Measurements from ENCODE around the gene ZBTB48.

ZBTB48 gene

DNA sequence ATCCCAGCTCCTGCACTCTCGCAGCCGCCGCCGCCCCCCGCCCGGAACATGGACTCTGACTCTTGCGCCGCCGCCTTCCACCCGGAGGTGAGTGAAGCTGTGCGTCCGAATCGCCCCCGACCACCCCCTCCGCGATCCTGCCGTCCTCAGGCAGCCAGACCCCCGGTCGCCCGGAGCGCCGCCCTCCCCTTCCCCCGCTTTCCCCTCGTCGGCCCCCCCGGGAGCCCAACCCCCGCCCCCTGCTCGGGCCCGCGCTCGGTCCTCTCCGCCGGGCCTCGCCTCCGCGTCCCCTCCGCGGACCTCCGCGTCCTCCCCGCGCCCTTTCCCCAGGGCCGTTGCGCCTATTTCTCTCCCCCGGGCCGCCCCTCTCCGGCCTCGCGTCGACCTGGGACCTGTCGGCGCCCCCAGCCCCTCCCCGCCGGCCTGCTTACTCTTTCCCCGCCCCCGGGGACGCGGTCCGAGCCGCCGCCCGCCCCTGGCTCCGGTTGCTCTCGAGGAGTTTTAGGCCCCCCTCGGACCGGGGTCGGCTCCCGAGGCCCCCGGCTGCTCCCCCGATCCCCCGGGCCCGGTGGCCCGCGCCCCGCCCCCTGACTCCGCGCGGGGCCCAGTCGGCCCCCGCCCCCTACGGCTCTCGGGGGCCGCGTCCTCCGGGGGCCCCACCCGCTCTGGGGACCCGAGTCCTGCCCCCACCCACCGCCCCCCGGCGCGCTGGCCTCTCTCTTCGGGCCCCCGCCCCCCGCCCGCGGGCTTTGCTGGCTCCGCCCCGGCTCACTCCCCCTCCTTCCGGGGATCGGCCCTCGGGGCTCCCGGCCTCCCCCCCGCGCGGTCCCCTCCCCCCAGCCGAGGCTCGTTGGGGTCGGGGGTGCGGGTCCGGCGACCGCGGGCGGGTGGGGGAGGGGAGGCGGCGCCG, 34.5 kb downstream of the ZBTB48 start:
- no peak for FAIRE-seq

DNA sequence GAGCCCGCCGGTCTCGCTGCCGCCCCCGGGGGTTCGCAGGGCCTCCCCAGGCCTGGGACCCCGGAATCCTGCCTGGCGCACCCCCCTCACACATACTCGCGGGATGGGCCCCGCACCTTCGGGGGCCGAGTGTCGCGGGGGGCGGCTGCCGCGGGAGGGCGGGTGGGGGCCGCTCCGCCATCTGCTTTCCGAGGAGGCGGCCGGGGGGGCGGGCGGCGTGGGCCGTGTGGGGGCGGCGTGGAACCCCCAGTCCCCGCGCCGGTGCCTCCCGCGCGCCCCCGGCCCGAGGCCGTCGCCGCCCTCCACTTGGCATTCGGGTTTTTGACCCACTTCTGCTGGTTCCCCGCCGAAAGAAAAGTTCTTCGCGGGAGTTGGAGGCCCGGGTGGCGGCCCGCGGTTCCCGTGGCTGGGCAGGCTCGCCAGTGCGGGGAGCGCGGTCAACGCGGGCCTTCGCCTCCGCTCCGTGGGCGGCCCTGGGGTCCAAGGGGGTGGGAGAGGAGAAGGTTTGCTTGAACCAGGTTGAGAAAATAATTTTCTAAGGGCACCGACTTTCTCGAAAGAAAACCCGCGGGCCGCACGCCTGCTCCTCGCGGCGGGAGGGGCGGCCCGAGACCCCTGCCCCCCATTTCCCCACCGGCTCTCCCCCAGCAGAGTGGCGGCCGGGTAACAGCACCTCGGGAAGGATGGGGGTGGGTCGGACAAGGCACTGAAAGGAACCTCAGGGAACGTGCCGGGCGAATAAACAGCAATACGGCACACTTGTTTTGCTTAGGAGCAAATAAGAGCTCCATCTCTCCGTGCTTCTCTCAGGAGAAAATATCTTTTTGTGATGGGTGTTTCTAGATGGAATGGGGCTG, 35.4 kb downstream of the ZBTB48 start:
- FAIRE-seq = no peak

DNA sequence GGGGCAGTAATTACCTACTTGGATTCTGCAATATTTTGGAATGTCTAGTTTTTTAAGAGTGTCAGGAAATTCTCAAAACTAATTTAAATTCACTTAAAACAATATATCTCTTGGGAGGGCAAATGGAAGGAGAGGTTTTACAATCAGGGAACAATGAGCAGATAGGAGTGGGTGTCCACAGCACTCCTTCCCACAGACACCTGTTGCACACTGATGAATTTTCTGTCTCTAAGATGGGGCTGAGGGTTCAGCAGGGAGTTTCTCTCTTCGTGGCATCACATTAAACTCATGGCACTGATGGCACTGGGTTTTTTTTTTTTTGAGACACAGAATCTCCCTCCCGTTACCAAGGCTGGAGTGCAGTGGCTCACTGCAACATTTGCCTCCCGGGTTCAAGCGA, 39.3 kb downstream of the ZBTB48 start:
- no peak for FAIRE-seq

DNA sequence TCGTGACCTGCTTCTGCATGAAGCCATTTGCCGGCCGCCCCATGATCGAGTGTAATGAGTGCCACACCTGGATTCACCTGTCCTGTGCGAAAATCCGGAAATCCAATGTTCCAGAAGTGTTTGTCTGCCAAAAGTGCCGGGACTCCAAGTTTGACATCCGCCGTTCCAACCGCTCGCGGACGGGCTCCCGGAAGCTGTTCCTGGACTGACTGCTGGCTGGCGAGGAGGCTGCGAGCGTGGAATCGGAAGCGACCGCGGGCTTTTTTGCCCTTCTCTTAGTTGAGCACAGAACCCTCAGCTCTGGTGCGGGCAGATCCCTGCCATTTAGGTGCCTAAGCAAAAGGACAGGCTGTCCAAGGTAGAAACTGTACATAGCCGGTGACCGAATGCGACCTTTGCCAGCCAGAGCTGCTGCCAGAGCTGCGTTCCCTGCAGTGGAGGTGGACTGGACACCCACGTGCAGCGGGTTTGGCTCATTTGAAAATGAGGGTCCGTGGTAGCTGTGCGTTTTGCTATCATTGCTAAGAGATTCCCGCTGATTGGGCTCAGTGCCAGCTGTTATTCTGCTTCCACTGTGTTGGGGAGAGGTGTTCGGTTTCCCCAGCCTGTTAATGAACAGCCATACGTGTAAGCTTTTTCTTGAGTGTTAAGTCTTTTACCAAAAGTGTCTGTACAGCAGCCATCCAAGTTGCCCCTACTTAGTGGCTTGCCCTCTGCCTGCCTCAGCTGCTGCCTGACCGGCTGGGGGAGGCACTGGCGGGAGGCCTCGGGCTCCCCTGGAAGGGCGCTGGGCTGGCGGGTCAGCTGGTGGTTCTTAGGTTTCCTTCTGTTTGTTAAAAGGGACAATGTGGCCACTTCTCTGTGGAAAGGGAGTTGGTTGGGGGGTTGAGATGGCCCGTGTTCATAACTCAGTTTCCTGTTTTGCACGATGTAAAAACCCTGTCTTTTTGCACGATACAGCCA, 41.9 kb downstream of the ZBTB48 start:
- FAIRE-seq = no peak

DNA sequence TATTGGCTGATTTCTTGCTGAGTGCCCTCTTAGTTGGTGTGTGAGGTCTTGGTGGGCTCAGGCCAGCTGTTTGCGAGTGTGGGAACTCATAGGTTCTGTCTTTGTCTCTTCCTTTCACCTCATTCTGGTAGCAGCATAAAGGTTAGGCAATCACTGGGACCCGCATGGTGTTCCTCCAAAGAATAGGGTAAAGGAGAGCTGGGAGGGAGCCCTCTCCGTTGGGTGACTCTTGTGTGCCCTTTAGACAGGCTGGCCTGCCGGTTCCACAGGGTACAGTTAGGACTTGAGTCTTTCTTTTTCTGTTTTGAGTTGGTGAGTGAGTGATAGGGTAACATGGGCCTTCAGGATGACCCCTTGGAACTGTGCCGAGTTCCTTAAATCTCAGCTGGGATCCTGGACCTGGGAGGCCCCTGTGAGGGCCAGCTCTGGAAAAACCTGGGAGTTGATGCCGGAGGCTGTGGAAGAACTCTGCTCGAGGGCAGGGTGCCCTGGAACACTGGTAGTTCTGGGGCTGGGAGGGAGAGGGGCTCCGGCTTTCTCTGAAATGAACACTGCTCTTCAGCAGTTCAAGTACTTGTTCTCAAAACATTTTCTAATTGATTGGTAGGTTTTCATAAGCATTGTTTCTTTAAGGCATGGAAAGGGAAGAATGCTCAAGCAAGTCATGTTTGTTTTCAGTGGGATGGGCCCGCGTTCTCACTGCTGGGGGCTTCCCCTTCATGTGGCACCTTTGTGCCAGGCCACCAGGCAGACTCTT, 42.8 kb downstream of the ZBTB48 start:
- no peak for FAIRE-seq

DNA sequence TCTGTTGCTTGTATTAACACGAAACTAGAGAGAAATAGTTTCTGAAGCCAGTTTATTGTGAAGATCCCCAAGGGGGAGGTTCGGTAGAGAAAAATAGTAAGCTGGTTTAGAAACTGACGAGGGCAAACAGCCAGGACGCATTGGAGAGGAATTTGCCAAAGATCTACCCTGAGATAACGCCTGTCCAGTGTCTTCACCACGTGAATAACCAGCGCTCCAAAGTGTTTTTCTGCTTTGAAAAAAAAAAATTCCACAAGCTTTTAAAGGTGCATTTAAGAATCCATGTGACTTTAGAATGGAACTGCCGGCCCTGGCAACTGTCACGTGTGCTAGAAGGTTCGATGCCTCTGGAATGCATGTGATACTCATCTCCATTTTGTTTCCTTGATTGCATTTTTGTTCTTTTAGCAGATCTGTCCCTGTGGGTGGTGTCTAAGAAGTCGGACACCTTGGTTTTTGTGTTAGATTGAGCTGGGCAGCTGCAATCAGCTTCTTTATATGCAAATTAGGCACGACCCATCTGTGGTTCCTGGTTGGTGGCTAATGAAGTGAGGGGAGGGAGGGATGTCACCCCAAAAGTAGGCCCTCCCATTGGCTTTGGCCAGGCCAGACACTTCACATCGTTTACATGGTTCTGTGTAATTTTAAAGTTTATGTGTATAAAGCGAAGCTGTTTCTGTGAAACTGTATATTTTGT, 43.6 kb downstream of the ZBTB48 start:
- no peak for FAIRE-seq

DNA sequence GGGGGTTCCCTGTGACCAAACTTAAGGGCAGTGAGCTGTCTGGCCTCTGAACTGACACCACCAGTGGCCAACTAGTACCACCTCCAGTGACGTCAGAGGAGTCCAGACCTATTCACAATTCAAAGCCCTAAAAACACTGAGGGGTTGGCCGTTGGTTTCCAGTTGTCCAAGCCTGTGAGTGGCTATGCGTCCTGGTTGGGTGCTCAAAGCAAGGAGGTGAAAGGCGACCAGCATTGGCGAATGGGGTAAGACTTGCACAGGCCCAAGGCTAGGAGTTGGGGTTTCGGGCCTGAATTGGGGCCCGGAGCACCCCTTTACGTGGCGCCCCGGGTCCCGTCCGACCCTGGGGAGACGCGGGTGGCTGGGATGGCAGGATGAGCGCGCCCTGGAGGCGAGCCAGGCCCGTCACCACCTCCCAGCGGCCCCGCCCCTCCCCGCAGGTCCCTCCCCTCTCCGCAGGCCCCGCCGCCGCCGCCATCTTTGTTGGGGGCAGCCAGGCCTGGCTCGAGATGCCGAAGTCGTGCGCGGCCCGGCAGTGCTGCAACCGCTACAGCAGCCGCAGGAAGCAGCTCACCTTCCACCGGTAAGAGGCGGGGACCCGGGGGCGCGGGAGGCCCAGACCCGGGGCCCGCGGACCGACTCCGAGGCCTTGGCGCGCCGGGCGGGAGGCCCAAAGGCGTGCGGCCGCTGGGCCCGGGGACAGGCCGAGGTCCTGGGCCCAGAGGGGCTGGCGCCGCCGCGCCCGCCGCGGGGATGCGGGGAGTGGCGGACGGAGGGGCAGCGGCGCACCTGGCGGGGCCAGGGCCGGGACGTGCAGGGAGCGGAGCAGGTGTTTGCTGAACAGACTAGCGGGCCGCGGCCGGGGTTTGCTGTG, 45.2 kb downstream of the ZBTB48 start, which contains the start of gene THAP3:
Gene THAP3, plus strand, starts transcription at position 159 of the 874 bp plus-strand sequence. Its CDS starts 351 bp downstream, at position 510.
- no peak for FAIRE-seq

DNA sequence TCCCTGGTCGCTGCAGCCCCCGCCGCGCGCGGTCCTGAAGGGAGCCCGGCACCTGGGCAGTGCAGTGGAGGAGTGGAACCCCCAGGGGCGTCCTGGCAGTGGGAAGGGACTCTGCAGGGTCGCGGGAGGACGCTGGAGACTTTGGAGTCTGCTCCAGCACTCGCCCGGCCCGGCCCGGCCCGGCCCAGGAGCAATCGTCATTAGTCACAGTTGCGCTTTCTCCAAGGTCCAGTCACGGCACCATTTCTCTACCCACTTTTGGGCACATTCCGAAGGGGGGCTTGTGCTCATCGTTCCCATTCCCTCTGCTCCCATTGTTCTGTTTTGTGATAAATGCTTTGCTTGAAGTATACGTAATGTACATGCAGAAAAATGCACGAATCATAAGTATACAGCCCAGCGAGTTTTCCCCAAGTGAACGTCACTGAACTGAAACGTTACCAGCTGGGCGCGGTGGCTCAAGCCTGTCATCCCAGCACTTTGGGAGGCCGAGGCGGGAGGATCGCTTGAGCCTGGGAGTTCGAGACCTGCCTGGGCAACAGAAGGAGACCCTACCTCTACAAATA, 45.9 kb downstream of the ZBTB48 start:
- FAIRE-seq = no peak

DNA sequence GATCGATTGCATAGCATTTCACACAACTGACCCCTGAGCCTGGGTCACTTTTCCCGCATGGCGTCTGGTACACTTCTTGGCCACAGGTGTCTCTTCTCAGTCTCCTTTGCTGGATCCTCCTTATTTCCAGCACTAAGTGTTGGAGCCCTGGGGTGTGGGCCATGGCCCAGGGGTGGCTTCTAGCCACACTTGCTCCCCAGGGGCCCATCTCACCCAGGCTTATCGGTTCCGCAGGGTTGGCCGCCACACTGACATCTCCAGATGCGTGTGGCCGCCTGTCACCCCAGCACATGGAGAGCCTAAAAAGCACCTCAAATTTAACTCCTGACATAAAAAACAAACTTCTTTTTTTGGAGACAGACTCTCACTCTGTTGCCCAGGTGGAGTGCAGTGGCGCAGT, 47.2 kb downstream of the ZBTB48 start:
- no peak for FAIRE-seq

DNA sequence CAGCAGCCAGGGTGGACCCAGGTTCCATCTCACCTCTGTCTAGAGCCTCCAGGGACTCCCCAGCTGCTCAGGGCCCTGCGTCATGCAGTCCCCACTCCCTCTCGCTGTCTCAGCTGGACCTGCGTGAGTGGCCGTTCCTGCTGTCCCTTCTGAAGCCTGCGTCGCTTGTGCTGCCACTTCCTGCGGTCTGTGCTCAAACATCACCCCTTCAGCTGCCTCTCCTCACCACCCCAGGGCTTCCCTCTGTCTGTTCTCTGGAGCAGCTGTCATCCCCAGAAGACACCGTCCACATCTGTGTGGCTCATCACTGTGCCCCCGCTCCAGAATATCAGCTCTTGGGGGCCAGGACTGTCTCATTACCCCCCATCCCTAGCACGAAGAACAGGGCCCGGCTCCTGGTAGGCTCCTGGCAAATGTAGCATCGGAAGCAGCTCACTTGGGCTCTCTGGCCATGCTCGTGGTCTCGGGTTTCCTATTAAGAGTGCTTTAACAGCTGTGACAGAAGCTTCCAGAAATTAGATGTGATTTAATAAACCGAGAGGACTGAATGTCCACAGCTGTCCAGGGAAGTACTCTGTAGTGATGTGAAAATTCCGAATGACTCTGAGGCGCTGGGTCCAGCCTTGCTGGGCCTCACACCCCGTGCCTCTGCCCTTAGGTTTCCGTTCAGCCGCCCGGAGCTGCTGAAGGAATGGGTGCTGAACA, 48.2 kb downstream of the ZBTB48 start:
- FAIRE-seq = no peak

DNA sequence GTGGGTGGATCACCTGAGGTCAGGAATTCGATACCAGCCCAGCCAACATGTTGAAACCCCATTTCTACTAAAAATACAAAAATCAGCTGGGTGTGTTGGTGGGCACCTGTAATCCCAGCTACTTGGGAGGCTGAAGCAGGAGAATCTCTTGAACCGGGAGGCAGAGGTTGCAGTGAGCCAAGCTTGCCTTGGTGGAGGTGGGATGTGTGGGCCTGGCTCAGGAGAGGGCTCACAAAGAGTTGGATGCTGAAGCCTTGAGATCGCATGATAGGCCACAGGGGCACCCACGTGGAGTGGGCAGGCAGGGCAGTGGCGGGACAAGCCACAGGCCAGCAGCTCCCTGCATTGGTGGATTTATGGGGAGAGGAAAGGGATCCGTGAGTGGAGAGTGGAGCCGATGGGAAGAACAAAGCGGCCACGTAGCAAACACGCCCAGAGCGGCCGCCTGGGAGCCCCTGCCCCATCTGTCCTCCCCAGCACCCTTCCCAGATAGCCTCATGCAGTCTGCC, 49.2 kb downstream of the ZBTB48 start:
- no peak for FAIRE-seq

DNA sequence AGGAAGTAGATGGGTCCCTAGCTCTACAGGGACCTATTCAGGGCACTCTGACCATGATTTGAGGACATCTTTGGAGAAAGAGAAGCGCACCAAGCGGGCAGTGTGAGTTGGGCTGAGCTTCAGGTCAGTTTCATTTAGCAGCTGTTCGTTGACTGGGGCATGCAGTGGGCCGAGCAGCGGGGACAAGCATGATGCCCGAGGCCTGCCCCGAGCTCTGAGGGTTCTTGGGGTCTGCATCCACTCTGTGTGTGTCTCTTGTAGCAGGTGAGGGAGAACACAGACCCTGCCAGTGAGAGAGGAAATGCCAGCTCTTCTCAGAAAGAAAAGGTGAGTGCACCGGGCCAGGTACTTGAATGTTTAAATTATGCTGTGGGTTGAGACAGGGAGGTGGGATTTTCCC, 50.2 kb downstream of the ZBTB48 start:
- no peak for FAIRE-seq

DNA sequence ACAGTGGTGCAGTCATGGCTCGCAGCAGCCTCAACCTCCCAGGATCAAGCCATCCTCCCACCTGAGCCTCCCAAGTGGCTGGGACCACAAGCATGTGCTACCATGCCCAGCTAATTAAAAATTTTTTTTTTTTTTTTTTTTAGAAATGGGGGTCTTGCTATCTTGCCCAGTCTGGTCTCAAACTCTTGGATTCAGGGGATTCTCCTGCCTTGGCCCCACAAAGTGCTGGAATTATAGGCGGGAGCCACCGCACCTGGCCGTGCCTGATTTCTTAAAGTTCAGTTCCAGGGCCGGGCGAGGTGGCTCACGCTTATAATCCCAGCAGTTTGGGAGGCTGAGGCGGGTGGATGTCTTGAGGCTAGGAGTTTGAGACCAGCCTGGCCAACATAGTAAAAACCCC, 51.3 kb downstream of the ZBTB48 start:
- no peak for FAIRE-seq

DNA sequence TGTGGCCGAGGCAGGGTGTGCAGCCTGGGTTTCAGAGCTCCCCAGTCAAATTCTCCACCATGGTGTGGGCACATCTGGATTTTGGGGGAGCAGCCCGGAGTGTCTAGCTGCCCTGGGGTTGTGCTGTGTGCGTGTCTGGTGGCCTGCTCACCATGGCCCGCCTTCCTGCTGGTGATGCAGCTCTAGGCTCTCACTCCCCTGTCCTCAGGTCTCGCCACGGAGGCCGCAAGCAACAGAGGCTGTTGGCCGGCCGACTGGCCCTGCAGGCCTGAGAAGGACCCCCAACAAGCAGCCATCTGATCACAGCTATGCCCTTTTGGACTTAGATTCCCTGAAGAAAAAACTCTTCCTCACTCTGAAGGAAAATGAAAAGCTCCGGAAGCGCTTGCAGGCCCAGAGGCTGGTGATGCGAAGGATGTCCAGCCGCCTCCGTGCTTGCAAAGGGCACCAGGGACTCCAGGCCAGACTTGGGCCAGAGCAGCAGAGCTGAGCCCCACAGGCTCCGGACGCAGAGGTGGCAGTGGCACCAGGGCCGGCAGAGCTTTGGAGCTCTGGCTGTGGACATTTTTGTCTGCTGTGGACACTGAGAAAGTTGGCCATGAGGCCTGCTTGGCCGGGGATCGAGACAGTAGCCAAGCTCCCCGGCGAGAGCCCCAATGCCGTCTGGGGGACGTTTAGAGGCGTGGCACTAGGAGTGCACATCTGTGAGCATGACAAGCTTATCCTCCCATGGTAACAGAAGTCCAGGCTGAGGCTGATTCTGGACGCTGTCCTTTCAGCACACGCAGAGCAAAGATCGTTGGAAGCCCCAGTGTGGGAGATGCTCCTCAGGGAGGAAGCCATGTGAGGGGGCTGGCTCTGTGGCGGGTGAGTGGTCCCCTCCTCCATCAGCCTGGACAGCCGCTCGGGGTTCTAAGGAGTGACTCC, 53.1 kb downstream of the ZBTB48 start:
- FAIRE-seq = no peak

DNA sequence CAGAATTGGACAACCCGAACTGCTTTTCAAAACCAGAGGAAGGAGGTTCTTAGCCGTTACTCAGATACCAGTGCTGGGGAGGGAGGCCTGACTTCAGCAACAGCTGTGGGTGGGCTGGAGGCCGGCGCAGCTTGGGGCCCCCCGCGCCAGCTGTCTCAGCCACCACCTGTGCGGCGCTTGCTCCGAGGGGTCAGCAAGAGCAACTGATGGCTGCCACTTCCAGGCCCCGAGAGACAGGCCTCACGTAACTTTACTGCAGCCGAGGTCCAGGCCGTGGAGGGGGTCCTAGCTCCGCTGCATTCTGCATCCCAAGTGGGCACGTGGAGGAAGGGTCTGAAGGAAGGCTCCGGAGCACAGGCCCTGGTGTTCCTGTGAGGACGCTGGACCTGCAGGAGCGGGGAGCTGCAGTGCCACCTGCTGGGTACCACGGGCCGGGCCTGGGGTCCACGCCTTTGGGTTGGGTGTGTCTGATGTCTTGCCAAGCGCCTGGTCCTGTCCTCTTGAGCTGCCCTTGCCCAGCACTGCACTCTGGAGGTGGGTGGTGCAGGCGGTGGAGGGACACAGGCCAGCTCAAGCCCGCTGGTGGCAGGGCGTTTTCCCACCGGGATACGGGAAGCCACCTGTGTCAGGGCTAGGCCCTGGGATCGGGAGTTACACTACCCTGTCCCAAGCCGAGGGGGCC, 54.7 kb downstream of the ZBTB48 start:
- FAIRE-seq = no peak

DNA sequence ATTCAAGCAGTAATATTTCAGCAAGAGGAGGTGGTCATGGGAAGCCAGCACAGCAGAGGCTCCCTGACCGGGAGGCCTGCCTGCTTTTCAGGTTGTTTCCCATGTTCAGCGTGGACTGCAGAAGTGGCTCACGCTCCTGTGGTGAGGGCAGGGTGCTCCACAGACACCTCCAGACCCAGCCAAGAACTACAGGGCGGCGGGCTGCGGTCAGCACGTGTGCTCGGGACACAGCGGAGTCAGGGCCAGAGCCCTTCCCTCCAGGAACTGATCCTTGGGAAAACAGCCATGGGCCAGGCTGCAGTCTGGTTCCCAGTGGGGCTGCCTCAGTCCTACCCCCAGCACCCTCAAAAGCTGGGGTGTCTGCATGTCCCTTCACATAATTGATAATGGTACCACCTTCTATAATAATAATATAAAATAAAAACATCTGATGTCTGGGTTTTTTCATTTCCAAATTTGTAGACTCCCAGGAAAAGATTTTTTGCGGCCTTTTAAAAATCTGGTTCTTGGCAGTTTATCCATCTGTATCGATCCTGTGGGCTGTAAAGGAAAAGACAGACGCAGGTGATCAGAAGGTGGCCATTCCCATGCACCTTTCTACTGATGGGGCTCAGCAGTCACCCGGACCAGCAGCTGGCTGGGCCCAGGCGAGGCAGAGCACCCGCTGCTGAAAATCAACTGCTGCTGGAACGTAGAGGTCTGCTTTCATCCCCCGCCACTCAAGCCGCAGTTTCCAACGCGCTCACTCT, 55.5 kb downstream of the ZBTB48 start:
- no peak for FAIRE-seq

Data from islet of Langerhans (tissue), 1 donor.